RWPE2 (cell line): ENCODE data around the gene SIGLEC10.

ENCODE experiments used
- ATAC-seq: fragments of 200-7000 bp; cut with Tn5 transposase; 3 replicates; pipeline ENCODE4 v1.9.1; 2021; ENCODE audit warnings: low read depth
- DNase-seq: peaks from one replicate; pipeline ENCODE4 v3.0.0-alpha.2; 2020; ENCODE audit warnings: low spot score
- H3K27ac ChIP-seq: fragments of 450-650 bp; 2 replicates; pipeline ENCODE4 v1.5.1; 2017; ENCODE audit warnings: mild to moderate bottlenecking; ENCODE audit not compliant: poor library complexity, severe bottlenecking
- H3K27me3 ChIP-seq: fragments of 250-450 bp; sonication (Bioruptor Pico); 2 replicates; pipeline ENCODE4 v1.5.1; 2021; ENCODE audit warnings: mild to moderate bottlenecking, moderate library complexity; ENCODE audit not compliant: insufficient read depth, poor library complexity, severe bottlenecking
- H3K36me3 ChIP-seq: fragments of 250-450 bp; sonication (Bioruptor Pico); 2 replicates; pipeline ENCODE4 v1.5.1; 2020; ENCODE audit warnings: low read depth, mild to moderate bottlenecking, moderate library complexity
- H3K4me1 ChIP-seq: fragments of 250-450 bp; sonication (Bioruptor Pico); 2 replicates; pipeline ENCODE4 v1.5.1; 2021; ENCODE audit warnings: mild to moderate bottlenecking, moderate library complexity; ENCODE audit not compliant: insufficient read depth, poor library complexity, severe bottlenecking
- H3K4me3 ChIP-seq: fragments of 250-450 bp; sonication (Bioruptor Pico); 2 replicates; pipeline ENCODE4 v1.5.1; 2021; ENCODE audit warnings: mild to moderate bottlenecking, moderate library complexity; ENCODE audit not compliant: severe bottlenecking
- H3K9me3 ChIP-seq: fragments of 250-450 bp; sonication (Bioruptor Pico); 2 replicates; pipeline ENCODE4 v1.5.1; 2021; ENCODE audit warnings: mild to moderate bottlenecking, moderate library complexity; ENCODE audit not compliant: severe bottlenecking
- CTCF ChIP-seq: fragments of 450-650 bp; IDR thresholded peaks from one replicate; pipeline ENCODE4 v1.5.1; 2017; ENCODE audit warnings: mild to moderate bottlenecking, moderate library complexity; ENCODE audit not compliant: poor library complexity, severe bottlenecking

The SIGLEC10 gene

GRCh38 chr19:51368366-51369282, 48.8 kb downstream of the SIGLEC10 start, which contains the start of gene CLDND2:
Gene CLDND2, minus strand, starts transcription at chr19:51369003. Its CDS starts 426 bp downstream, at chr19:51368577.
- no peak for TF ChIP-seq CTCF
- H3K4me1 ChIP-seq: peaks cover 17% of the 10 kb centered on the region
- DNase-seq: no peak

GRCh38 chr19:51367565-51368365, 49.7 kb downstream of the SIGLEC10 start:
- Histone ChIP-seq H3K4me1 (peaks cover 17% of the 10 kb centered on the region), H3K36me3 (no peaks in the 10 kb centered on the region), H3K27ac (peak overlapping the region; percentile 76), H3K4me3 (peak overlapping the region; percentile 52), H3K9me3 (no peaks in the 10 kb centered on the region), H3K27me3 (no peaks in the 10 kb centered on the region)
- DNase-seq (peak; percentile 98), ATAC-seq (peak; percentile 79)
- TF ChIP-seq CTCF: no peak

More at GRCh38 chr19:51368366-51369282, 48.8 kb downstream of the SIGLEC10 start, which contains the start of gene CLDND2:
- no peaks in the 10 kb centered on the region for H3K36me3 ChIP-seq
- H3K4me3 ChIP-seq: peak within 1 kb of the TSS; percentile 52
- no peak for ATAC-seq
- no peaks in the 10 kb centered on the region for H3K9me3 ChIP-seq
- no peaks in the 10 kb centered on the region for H3K27me3 ChIP-seq
- H3K27ac ChIP-seq: peak within 1 kb of the TSS; percentile 76

GRCh38 chr19:51367255-51367564, 50.2 kb downstream of the SIGLEC10 start:
- H3K4me3 ChIP-seq: peak overlapping the region; percentile 52
- DNase-seq (no peak), ATAC-seq (no peak)
- H3K27me3 ChIP-seq: no peaks in the 10 kb centered on the region
- no peaks in the 10 kb centered on the region for H3K9me3 ChIP-seq
- H3K4me1 ChIP-seq: peaks cover 17% of the 10 kb centered on the region
- TF ChIP-seq CTCF: no peak
- peak overlapping the region; percentile 76 for H3K27ac ChIP-seq
- H3K36me3 ChIP-seq: no peaks in the 10 kb centered on the region

GRCh38 chr19:51366389-51367254, 50.8 kb downstream of the SIGLEC10 start:
- no peaks in the 10 kb centered on the region for H3K36me3 ChIP-seq
- H3K4me1 ChIP-seq: peaks cover 17% of the 10 kb centered on the region
- peak overlapping the region; percentile 52 for H3K4me3 ChIP-seq
- H3K9me3 ChIP-seq: no peaks in the 10 kb centered on the region
- H3K27ac ChIP-seq: peak overlapping the region; percentile 76
- ATAC-seq (peak; percentile 78), DNase-seq (peak; percentile 99)
- no peak for TF ChIP-seq CTCF
- no peaks in the 10 kb centered on the region for H3K27me3 ChIP-seq
